ENCODE data around the gene CHL1.

DNA sequence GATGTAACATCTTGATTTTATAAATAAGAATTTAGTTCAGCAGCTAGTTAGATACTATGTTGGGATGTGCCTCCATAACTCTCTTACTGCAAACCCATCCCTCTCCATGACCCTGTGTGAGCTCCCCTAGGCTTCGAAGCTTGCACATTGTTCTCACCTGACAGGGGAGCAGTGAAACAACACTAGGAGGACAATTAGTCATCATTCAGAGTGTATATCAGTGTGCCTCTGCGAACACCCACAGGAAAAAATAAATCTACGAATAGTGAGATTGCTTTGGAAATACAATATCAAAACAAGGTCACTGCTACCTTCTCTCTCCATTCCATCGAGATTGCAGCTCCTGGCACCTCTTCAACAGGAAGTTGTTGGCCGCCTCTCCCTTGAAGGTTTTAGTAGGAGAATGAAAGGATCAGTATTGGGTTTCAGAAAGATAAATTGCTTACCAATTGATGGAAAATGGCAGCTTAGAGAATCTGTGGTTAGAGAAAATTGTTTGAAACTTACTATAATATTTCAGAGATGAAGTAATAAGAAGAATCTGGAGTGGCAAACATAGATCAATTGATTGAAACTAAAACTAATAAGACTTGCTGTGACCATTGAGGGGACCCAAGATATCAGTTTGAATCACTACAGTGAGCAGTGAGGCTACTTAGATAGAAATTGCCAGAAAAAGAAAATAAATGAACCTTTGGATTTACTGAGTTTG, 103.2 kb downstream of the CHL1 start:
- TF ChIP-seq CTCF (IDR thresholded peaks at IDR 0.05): no peak
- TF ChIP-seq EZH2 (IDR thresholded peaks at IDR 0.05): no peak
